Inflammatory macrophage treated with lipopolysaccharide for 4 hours (primary cell): ENCODE measurements around the gene KRT6A.

Experiments used
- DNase-seq: peaks from one replicate; pipeline ENCODE4 v3.0.0-alpha.2; 2020

The KRT6A gene

GRCh38 chr12:52493172-52493571, at the start of gene KRT6A:
Gene KRT6A (minus strand): TSS chr12:52493257. CDS start chr12:52493188, 69 bp downstream.
- DNase-seq, result no peak

- DNase-seq, result no peak
These were observed 49.1 kb upstream of the KRT6A start for GRCh38 chr12:52542157-52542556.

- DNase-seq, result no peak
These were observed 48.7 kb upstream of the KRT6A start for GRCh38 chr12:52541709-52542108.

GRCh38 chr12:52540531-52540930, 47.5 kb upstream of the KRT6A start:
- DNase-seq, result no peak

- DNase-seq, result no peak
These were observed 46.7 kb upstream of the KRT6A start for GRCh38 chr12:52539821-52540173.

GRCh38 chr12:52539083-52539820, 46.2 kb upstream of the KRT6A start:
- DNase-seq, result no peak

GRCh38 chr12:52537101-52537500, 44.0 kb upstream of the KRT6A start:
- DNase-seq, result no peak

GRCh38 chr12:52535574-52535973, 42.5 kb upstream of the KRT6A start:
- DNase-seq, result no peak

- no peak for DNase-seq
These were observed 41.4 kb upstream of the KRT6A start for GRCh38 chr12:52534482-52534881.

GRCh38 chr12:52533686-52534470, 40.8 kb upstream of the KRT6A start:
- DNase-seq, result no peak

- peak; percentile 10 for DNase-seq
These were observed 39.6 kb upstream of the KRT6A start for GRCh38 chr12:52532636-52533035.

- peak; percentile 85 for DNase-seq
These were observed 38.7 kb upstream of the KRT6A start for GRCh38 chr12:52531566-52532300.

GRCh38 chr12:52530905-52531304, 37.8 kb upstream of the KRT6A start:
- DNase-seq, result no peak

GRCh38 chr12:52530366-52530765, 37.3 kb upstream of the KRT6A start:
- DNase-seq, result no peak

- DNase-seq, result no peak
These were observed 36.8 kb upstream of the KRT6A start for GRCh38 chr12:52529846-52530245.

- DNase-seq, result no peak
These were observed 36.4 kb upstream of the KRT6A start for GRCh38 chr12:52529417-52529816.

- DNase-seq, result no peak
These were observed 35.6 kb upstream of the KRT6A start for GRCh38 chr12:52528641-52529143.

- DNase-seq, result no peak
These were observed 34.2 kb upstream of the KRT6A start for GRCh38 chr12:52527121-52527800.

GRCh38 chr12:52526511-52526951, 33.5 kb upstream of the KRT6A start:
- no peak for DNase-seq

GRCh38 chr12:52525661-52526499, 32.8 kb upstream of the KRT6A start:
- no peak for DNase-seq

GRCh38 chr12:52524898-52525591, 32.0 kb upstream of the KRT6A start:
- no peak for DNase-seq
